Measurements from ENCODE around the gene CHCHD5.

CHCHD5 gene

GRCh38 chr2:112597537-112598322 is 13.3 kb downstream of the CHCHD5 start:
- no peak overlapping the region for H3K27ac ChIP-seq
- CTCF ChIA-PET, result interaction anchor here (0.5 to 4.1 kb wide), 3 partner anchors 118 to 145 kb away, joined by 4 to 54 read pairs (median 7); no protein-coding TSS in a partner anchor
- POLR2A ChIA-PET (ENCODE audit: low non-redundant PET), result no interaction called here
- TF ChIP-seq CTCF (conservative IDR thresholded peaks at IDR 0.05; ENCODE audit: low read depth), result no peak
- no peak for DNase-seq (ENCODE audit: low spot score)

GRCh38 chr2:112600634-112601033 is 16.2 kb downstream of the CHCHD5 start:
- POLR2A ChIA-PET (ENCODE audit: low non-redundant PET), result interaction anchor here (0.5 kb wide), 1 partner anchor 24 kb away, joined by 3 read pairs; no protein-coding TSS in a partner anchor
- no peak for TF ChIP-seq CTCF (conservative IDR thresholded peaks at IDR 0.05; ENCODE audit: low read depth)
- CTCF ChIA-PET, result interaction anchor here (0.5 to 4.1 kb wide), 18 partner anchors 14 to 661 kb away, joined by 3 to 54 read pairs (median 3); partner anchors contain the start of gene CHCHD5
- no peak for DNase-seq (ENCODE audit: low spot score)
- H3K27ac ChIP-seq, result no peak overlapping the region

- no peak for TF ChIP-seq CTCF (conservative IDR thresholded peaks at IDR 0.05; ENCODE audit: low read depth)
- ChIA-PET CTCF (no interaction called here), POLR2A (ENCODE audit: low non-redundant PET) (interaction anchor here (0.7 kb wide), 1 partner anchor 172 kb away, joined by 5 read pairs; no protein-coding TSS in a partner anchor)
- DNase-seq (ENCODE audit: low spot score), result no peak
- H3K27ac ChIP-seq, result no peak overlapping the region
Observed at GRCh38 chr2:112601754-112602153, 17.3 kb downstream of the CHCHD5 start.

- POLR2A ChIA-PET (ENCODE audit: low non-redundant PET), result no interaction called here
- H3K27ac ChIP-seq, result no peak overlapping the region
- CTCF ChIA-PET, result interaction anchor here (0.7 to 1.1 kb wide), 2 partner anchors 38 to 124 kb away, joined by 3 read pairs; no protein-coding TSS in a partner anchor
- no peak for DNase-seq (ENCODE audit: low spot score)
- no peak for TF ChIP-seq CTCF (conservative IDR thresholded peaks at IDR 0.05; ENCODE audit: low read depth)
Observed at GRCh38 chr2:112602917-112603316, 18.5 kb downstream of the CHCHD5 start.

GRCh38 chr2:112603731-112604130 is 19.3 kb downstream of the CHCHD5 start:
- no peak for TF ChIP-seq CTCF (conservative IDR thresholded peaks at IDR 0.05; ENCODE audit: low read depth)
- ChIA-PET POLR2A (ENCODE audit: low non-redundant PET) (no interaction called here), CTCF (interaction anchor here (0.6 to 1.1 kb wide), 2 partner anchors 18 to 124 kb away, joined by 3 to 8 read pairs; no protein-coding TSS in a partner anchor)
- DNase-seq (ENCODE audit: low spot score), result no peak
- H3K27ac ChIP-seq, result no peak overlapping the region

GRCh38 chr2:112604952-112605351 is 20.5 kb downstream of the CHCHD5 start:
- DNase-seq (ENCODE audit: low spot score), result no peak
- POLR2A ChIA-PET (ENCODE audit: low non-redundant PET), result no interaction called here

More at GRCh38 chr2:112604952-112605351, 20.5 kb downstream of the CHCHD5 start:
- TF ChIP-seq CTCF (conservative IDR thresholded peaks at IDR 0.05; ENCODE audit: low read depth), result no peak
- CTCF ChIA-PET, result interaction anchor here (1.0 kb wide), 1 partner anchor 122 kb away, joined by 6 read pairs; no protein-coding TSS in a partner anchor
- H3K27ac ChIP-seq, result no peak overlapping the region
